NCI-H345 treated with DMSO at 0.1 percent for 48 hours (cell line): ENCODE data around the gene USP8.

Experiments used
- DNase-seq: peaks from one replicate; lab custom pipeline; 2025; ENCODE audit not compliant: unreplicated experiment; lab: John Stamatoyannopoulos, UW

Gene USP8

GRCh38 chr15:50531163-50531562, 107.0 kb downstream of the USP8 start:
- no peak for DNase-seq

- no peak for DNase-seq
These were observed 107.6 kb downstream of the USP8 start for GRCh38 chr15:50531766-50532165.

- no peak for DNase-seq
These were observed 118.6 kb downstream of the USP8 start for GRCh38 chr15:50542887-50543210.

GRCh38 chr15:50543556-50543955, 119.4 kb downstream of the USP8 start:
- DNase-seq = no peak

- no peak for DNase-seq
These were observed 120.2 kb downstream of the USP8 start for GRCh38 chr15:50544368-50544767.

- no peak for DNase-seq
These were observed 122.4 kb downstream of the USP8 start, which contains the start of gene USP50 for GRCh38 chr15:50546566-50546965. Gene USP50 (minus strand): TSS chr15:50546666. CDS start chr15:50546525, 141 bp downstream.

- no peak for DNase-seq
These were observed 125.1 kb downstream of the USP8 start for GRCh38 chr15:50549326-50549725.

GRCh38 chr15:50552238-50552637, 128.0 kb downstream of the USP8 start:
- DNase-seq = no peak

GRCh38 chr15:50556642-50557371, 132.6 kb downstream of the USP8 start:
- no peak for DNase-seq

- no peak for DNase-seq
These were observed 133.8 kb downstream of the USP8 start for GRCh38 chr15:50558012-50558411.

- no peak for DNase-seq
These were observed 138.8 kb downstream of the USP8 start for GRCh38 chr15:50562735-50563640.

- DNase-seq = no peak
These were observed 139.6 kb downstream of the USP8 start for GRCh38 chr15:50563756-50564155.
